HG03108 (cell line): ENCODE data around the gene INSL3.
"Not testable (repeated sequence)": the region's sequence is repeated elsewhere in the genome, so short reads cannot be mapped to it uniquely, and the experiment has no call there.

Experiments used
- ATAC-seq: cut with Tn5 transposase; IDR thresholded peaks from one replicate; pipeline ENCODE4 v1.9.1; 2021; ENCODE audit warnings: moderate library complexity; ENCODE audit not compliant: unreplicated experiment

Gene INSL3

DNA sequence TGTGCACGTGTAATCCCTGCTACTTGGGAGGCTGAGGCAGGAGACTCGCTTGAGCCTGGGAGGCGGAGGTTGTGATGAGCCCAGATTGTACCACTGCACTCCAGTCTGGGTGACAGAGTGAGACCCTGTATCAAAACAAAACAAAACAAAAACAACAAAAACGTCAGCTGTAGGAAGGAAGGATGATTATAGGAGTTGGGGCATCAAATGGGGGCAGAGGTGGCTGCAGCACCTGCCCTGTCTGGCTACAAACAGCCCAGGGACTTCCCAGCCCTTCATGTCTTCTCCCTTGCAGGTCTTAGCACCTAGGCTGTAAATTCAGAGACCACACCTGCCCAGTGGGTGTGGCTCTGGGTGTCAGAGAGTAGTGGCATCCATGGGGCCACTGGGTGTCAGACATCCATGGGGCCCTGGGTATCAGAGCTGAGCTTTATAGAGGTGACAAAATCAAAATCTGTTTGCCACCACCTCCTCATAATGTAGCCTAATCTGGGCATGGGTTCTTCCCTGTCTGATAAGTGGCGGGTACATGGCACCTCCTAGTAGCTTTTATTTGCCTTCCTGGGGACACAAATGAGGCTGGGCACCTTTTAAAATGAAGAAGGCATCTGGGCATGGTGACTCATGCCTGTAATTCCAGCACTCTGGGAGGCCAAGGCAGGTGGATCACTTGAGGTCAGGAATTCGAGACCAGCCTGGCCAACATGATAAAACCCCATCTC, 31.1 kb downstream of the INSL3 start:
- no peak for ATAC-seq

DNA sequence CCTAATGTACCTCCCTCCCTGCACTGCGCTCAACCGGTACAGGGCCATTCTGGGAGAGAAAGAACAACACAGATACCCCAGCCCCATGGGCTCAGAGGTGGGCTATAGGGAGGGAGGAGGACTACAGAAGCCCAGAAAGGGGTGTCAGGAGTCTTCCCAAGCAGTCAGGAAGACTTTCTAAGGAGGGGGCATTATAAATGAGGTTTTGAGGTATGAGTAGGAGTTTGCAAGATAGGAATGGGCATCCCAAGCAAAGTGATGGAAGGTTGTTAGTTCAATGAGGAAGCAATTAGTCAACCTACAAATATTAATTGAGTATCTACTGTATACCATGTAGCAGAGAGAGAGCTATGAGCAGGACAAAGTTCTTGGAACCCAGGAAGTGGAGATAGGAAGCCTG, 32.7 kb downstream of the INSL3 start:
- no peak for ATAC-seq

DNA sequence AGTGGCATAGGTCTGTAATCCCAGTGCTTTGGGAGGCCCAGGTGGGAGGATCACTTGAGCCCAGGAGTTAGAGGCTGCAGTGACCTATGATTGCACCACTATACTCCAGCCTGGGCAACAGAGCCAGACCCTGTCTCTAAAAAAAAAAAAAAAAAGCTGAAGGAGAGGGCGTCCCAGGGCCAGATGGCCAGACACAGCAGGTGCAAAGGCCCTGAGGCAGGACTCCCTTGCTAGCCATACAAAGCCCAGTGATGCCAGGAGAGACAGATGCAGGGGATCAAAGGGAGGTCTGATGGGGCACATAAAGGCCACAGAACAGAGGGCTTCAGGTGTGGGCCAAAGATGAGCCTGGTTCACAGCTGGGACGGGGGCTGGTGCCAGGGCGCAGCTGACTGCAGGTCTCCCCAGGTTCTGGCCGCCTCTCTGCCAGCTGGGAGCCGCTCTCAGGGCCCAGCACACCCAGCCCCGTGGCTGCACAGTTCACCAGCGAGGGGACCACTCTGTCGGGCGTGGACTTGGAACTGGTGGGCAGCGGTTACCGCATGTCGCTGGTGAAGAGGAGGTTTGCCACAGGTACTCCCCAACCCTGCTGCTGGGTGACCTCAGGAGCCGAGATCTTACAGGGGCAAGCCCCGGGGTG, 33.9 kb downstream of the INSL3 start:
- ATAC-seq: no peak

DNA sequence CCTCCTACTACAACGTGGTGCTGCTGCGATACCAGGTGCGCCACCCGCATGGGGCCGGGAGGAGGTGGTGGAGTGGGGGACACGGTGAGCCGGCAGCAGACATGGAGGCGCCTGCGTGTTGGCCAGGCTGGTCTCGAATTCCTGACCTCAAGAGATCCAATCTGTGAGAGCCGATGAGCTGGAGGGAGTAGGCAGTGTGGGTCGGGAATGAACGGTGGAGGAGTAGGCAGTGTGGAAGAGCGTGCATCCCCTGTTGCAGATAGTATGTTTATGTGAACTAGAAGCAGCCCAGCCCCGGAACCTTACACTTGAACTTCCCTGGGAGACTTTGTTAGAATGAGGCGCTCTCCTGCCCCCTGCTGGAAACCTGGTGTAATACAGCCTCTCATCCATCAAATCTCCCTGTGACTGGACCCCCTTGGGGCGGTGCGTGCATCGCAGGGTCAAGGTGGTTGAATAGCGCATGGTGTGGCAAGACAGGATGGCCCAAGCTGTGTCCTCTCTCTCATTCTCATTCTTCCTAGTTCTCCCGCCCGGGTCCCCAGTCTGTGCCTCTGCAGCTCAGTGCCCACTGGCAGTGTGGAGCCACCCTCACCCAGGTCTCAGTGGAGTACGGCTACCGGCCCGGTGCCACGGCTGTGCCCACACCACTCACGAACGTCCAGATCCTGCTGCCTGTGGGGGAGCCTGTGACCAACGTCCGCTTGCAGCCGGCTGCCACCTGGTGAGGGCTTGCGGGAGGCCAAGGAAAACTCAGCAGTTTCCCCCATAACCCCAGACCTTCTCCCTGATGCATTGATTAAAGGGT, 36.9 kb downstream of the INSL3 start:
- ATAC-seq: no peak

DNA sequence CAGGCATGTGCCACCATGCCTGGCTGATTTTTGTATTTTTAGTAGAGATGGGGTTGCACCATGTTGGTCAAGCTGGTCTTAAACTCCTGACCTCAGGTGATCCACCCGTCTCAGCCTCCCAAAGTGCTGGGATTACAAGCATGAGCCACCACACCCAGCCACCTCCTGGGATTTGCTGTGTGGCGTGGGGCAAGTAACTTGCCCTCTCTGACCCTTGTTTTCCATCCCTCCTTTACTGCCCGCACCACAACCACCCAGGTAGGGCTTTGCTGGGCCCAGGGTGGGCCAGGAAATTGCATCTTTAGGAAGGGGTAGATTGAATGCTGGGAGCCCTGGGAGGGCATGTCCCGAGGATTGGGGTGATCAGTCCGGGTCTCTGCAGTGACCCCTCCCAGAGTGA, 37.6 kb downstream of the INSL3 start:
- not testable (repeated sequence) for ATAC-seq

DNA sequence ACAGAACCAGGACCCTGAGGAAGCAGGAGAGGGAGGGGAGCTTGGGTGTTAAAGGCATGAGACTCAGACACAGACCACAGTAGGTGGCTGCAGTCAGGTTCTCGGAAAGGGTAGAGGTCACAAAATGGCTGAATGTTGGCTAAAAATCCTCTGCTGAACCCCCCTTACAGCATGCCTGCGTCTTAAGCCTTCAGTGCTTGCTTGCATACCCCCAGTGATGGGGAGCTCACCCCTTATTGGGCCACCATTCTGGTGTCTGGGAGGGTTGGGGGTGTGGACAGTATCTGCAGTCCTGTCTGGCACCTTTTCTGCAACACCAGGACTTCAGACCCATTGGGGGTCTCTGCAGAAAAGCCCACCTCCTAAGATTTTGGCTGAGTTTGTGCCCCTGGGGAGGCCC, 40.5 kb downstream of the INSL3 start:
- ATAC-seq: no peak

DNA sequence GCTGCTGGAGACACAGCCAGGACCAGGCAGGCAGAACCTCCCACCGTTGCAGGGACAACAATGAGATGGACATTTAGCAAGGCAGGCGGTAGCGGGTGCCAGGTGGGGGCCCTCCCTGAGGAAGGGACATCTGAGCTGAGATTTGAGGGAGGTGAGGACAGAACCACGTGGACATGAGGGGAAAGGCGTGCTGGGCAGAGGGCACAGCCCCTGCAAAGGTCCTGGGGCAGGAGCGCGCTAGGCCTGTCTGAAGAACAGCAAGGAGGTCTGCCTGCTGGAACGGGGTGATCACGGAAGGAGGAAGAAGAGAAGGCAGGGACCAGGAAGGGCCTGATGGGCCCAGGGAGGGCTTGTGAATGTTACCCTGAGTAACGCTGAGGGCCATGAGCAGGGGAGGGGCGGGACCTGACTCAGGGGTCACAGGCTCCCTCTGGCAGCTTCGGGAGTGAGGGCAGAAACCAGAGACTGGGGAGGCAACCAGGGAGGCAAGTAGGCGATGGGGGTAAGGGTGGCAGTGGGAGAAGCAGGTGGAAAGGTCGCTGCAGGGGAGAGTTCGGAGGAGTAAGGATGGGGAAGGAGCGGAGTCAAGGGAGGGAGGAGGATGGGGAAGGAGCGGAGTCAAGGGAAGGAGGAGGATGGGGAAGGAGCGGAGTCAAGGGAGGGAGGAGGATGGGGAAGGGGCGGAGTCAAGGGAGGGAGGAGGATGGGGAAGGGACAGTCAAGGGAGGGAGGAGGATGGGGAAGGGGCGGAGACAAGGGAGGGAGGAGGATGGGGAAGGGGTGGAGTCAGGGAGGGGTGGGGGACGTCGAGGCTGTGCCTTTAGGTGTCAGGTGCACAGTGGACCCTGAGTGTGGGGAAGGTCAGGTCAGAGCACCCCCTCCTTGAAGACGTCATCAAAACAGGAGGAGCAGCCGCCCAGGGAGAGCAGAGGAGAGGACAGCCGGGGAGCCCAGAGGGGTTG, 42.1 kb downstream of the INSL3 start:
- no peak for ATAC-seq

DNA sequence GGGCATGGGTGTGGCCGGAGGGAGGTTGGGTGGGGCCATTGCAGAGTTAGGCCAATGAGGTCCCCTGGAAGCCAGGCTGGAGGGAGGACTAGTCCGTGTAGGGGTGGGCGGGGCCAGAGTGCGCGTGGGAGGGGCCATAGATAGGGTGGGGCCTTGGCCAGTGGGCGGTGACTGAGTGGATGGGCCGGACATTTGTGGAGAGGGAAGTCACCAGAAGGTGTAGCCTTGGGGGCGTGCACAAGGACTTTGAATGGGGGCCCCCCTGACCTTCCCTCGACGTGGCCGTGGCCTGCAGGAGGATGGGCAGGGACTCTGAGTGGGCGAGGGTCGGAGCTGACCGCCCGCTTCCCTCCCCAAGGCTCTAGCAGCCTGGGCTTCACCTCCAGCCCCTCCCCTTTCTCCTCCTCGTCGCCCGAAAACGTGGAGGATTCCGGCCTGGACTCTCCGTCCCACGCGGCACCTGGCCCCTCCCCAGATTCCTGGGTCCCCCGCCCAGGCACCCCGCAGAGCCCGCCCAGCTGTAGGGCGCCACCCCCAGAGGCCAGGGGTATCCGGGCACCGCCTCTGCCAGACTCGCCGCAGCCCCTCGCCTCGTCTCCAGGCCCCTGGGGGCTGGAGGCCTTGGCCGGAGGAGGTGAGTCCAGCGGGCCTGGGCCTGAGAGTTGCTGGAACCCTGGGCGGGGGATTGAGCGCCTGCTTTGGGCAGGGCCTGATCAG, 42.9 kb downstream of the INSL3 start:
- ATAC-seq: no peak

DNA sequence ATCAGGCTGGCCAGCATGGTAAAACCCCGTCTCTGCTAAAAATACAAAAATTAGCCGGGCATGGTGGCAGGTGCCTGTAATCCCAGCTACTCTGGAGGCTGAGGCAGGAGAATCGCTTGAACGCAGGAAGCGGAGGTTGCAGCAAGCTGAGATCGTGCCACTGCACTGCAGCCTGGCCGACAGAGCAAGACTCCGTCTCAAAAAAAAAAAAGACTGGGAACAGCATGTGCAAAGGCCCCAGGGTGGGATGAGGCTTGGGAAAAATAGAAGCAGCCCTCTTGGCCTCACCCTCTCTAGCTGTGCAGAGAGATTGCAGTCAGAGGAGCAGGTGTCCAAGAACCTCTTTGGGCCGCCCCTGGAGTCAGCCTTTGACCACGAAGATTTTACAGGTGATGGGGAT, 43.5 kb downstream of the INSL3 start:
- not testable (repeated sequence) for ATAC-seq

DNA sequence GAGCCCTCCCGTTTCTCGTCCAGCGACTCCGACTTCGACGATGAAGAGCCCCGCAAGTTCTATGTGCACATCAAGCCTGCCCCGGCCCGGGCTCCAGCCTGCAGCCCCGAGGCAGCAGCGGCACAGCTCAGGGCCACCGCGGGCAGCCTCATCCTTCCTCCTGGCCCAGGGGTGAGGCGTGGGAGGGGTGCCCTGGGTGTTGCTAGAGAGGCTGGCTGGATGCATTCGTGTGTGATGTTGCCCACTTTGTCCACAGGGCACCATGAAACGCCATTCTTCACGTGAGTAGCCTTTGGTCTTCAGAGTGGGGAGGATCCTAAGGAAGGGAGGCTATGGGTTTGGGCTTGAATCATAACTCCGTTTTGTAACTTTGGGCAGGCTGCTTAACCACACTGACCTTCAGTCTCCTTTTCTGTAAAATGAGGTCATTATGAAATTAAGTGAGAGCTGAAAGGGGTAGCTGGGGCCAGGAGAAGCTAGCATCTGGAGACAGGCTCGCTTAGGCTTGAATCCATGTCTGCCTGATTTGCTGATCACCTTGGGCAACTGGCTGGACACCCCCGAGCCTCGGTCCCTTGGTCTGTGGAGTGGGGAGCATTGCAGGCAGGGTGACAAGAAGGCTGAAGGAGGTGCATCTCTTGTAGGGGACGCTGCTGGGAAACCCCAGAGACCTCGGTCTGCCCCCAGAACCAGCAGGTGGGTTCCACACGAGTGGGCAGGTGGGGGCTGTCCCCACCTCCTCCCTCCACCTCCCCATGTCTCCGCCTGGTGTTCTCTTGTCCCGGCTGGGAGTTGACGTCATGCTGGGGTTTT, 45.1 kb downstream of the INSL3 start:
- peak; percentile 70 for ATAC-seq

DNA sequence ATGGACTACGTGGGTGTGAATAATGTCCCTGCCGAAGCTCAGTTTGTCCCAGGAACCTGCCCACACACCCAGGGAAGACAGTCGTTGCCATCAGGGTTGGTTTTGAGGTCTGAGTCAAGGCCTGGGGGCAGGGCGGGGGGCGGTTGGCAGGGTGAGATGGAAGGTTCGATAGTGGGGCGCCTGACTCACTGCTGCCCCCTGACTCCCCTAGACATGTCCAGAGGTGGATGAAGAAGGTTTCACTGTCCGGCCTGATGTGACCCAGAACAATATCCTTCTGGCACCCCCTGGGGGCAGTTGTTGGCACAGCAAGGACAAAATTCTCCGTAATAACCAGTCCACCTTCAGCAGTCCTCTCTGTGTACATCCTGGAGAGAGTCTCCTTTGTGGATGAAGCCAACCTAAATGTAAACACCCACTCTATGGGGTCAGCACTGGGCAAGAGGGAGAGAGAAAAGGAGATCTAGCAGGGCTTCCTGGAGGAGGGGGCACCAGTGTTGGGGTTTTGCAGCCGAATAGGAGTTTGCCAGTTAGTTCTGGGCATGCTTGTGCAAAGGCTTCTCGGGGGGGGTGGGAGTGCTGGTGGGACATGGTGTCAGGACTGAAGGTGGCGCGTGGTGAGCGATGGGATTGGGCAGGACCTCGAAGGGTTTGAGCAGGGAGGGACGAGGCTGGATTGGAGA, 45.9 kb downstream of the INSL3 start:
- ATAC-seq: no peak

DNA sequence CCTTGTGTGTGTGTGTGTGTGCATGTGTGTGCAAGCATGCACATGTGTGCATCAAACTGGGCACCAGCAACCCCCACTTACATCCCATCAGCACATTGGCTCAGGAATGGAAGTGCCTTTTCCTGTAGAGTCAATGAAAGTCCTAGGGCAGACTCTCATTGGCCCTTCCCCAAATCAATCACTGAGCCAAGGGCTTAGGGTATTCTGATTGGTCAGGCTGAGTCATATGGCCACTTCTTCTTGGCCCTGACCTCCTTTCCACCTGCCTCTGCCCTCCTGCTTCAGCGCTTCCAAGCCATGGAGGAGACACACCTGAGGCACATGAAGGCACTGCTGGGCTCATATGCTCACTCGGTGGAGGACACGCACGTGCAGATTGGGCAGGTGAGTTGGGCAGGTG, 49.1 kb downstream of the INSL3 start:
- no peak for ATAC-seq

DNA sequence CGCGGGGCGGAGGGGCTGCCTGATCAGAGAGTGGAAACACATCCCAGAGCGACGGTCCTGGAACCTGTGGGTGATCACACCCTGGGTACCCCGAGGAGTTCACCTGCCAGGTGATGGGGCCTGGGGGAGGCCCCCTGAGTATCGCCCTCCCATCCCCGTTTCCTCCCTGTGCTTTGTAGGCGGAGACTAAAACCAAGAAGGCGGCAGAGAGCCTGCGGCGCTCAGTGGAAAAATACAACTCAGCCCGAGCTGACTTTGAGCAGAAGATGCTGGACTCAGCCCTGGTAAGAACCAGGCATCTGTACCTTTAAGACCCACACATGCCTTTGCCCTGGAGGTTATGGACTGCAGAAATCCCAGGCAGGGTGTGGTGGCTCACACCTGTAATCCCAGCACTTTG, 50.7 kb downstream of the INSL3 start:
- ATAC-seq: no peak

DNA sequence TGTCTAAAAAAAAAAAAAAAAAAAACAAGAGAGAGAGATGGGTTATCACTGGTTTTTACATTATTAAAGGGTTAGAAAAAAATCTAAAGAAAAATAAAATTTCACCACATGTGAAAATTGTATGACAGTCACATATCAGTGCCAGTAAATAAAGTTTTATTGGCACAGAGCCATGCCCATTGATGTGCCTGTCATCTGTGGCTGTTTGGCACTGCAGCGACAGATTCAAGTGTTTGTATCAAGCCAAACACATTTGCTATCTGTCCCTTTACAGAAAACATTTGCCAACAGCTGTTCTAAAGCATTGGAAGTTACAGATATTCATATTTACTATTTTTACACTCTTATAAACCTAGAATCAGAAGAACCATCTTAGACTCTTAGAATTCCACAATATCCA, 53.8 kb downstream of the INSL3 start:
- no peak for ATAC-seq

DNA sequence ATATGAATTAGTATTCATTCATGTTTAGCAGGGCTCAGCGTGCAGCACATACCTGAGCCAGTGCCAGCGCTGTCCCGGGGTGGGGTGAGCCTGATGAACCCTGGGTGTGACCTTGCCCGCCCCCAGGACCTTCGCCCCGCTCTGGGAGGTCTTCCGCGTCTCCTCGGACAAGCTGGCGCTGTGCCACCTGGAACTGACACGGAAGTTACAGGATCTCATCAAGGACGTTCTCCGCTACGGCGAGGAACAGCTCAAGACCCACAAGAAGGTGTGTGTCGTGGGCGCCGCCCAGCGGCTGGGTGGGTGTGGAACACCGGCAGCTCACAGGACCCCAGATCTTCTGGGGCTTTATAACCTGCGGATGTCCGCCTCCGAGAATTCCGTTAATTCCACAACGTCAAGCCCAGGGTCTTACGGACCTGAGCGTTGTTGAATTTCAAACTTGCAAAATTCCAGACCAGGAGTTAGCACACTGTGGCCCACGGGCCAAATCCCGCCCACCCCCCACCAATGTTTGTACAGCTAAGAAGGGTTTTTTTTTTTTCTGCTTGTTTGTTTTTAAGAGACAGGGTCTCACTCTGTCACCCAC, 54.7 kb downstream of the INSL3 start:
- ATAC-seq: no peak
